NCI-H128 (cell line): ENCODE data around the gene CPE.
"Not testable (repeated sequence)": the region's sequence is repeated elsewhere in the genome, so short reads cannot be mapped to it uniquely, and the experiment has no call there.

ENCODE experiments used
- DNase-seq: peaks from one replicate; lab custom pipeline; 2025; ENCODE audit not compliant: unreplicated experiment; lab: John Stamatoyannopoulos, UW

CPE gene

GRCh38 chr4:165458471-165458870, 79.7 kb downstream of the CPE start:
- DNase-seq: no peak

- DNase-seq: no peak
Observed at GRCh38 chr4:165461159-165461821, 82.5 kb downstream of the CPE start.

- no peak for DNase-seq
Observed at GRCh38 chr4:165462009-165462408, 83.2 kb downstream of the CPE start.

- DNase-seq: no peak
Observed at GRCh38 chr4:165464376-165464775, 85.6 kb downstream of the CPE start.

- no peak for DNase-seq
Observed at GRCh38 chr4:165464813-165465381, 86.1 kb downstream of the CPE start.

- DNase-seq: no peak
Observed at GRCh38 chr4:165470009-165470408, 91.2 kb downstream of the CPE start.

GRCh38 chr4:165472943-165473676, 94.3 kb downstream of the CPE start:
- DNase-seq: no peak

GRCh38 chr4:165474784-165475705, 96.2 kb downstream of the CPE start:
- no peak for DNase-seq

GRCh38 chr4:165475706-165476070, 96.9 kb downstream of the CPE start:
- DNase-seq: no peak

- no peak for DNase-seq
Observed at GRCh38 chr4:165476214-165477098, 97.6 kb downstream of the CPE start.

GRCh38 chr4:165477799-165478198, 99.0 kb downstream of the CPE start:
- no peak for DNase-seq

GRCh38 chr4:165478260-165478659, 99.5 kb downstream of the CPE start:
- DNase-seq: no peak

- DNase-seq: no peak
Observed at GRCh38 chr4:165481053-165481835, 102.4 kb downstream of the CPE start.

- DNase-seq: no peak
Observed at GRCh38 chr4:165489786-165490185, 111.0 kb downstream of the CPE start.

GRCh38 chr4:165492583-165492982, 113.8 kb downstream of the CPE start:
- not testable (repeated sequence) for DNase-seq

GRCh38 chr4:165493359-165493758, 114.6 kb downstream of the CPE start:
- no peak for DNase-seq

GRCh38 chr4:165502916-165503907, 124.4 kb downstream of the CPE start:
- DNase-seq: no peak

GRCh38 chr4:165504184-165504583, 125.4 kb downstream of the CPE start:
- DNase-seq: no peak
